Osteoblast (primary cell): ENCODE measurements around the gene PACSIN1. TPM values are rescaled to one million over a fixed set of nuclear protein-coding genes. Genes with fewer than 3 reads are reported as not detected.
"Not testable (repeated sequence)": the region's sequence is repeated elsewhere in the genome, so short reads cannot be mapped to it uniquely, and the experiment has no call there.

Experiments
- DNase-seq: peaks from one replicate; pipeline ENCODE4 v3.0.0; 2011; ENCODE audit warnings: low spot score, mixed read lengths; ENCODE audit not compliant: insufficient read length; ENCODE audit errors: missing footprints
- H2AFZ ChIP-seq: 2 replicates; pipeline ENCODE4 v1.6.0; 2011; ENCODE audit warnings: mild to moderate bottlenecking, low read length
- H3K27ac ChIP-seq: 2 replicates; pipeline ENCODE4 v1.5.1; 2011; ENCODE audit warnings: mild to moderate bottlenecking, low read depth, low read length, moderate library complexity
- H3K27me3 ChIP-seq: 2 replicates; pipeline ENCODE4 v1.6.0; 2012; ENCODE audit warnings: mild to moderate bottlenecking, control low read depth, inconsistent platforms, low read length, moderate library complexity; ENCODE audit not compliant: insufficient read depth
- H3K36me3 ChIP-seq: 2 replicates; pipeline ENCODE4 v1.5.1; 2011; ENCODE audit warnings: mild to moderate bottlenecking, low read length, control low read depth, moderate library complexity; ENCODE audit not compliant: insufficient read depth
- H3K4me1 ChIP-seq: 2 replicates; pipeline ENCODE4 v1.5.1; 2011; ENCODE audit warnings: mild to moderate bottlenecking, low read length, control low read depth, moderate library complexity; ENCODE audit not compliant: insufficient read depth
- H3K4me2 ChIP-seq: 2 replicates; pipeline ENCODE4 v1.6.0; 2011; ENCODE audit warnings: mild to moderate bottlenecking, low read length; ENCODE audit not compliant: insufficient read depth
- H3K4me3 ChIP-seq: fragments of 200-600 bp; sonication (generic); 3 replicates; pipeline ENCODE4 v1.5.1; 2012; ENCODE audit warnings: mild to moderate bottlenecking, low read length, inconsistent platforms; ENCODE audit not compliant: insufficient read depth
- H3K79me2 ChIP-seq: 2 replicates; pipeline ENCODE4 v1.6.0; 2012; ENCODE audit warnings: mild to moderate bottlenecking, low read length, control low read depth, inconsistent platforms; ENCODE audit not compliant: insufficient read depth
- H3K9me3 ChIP-seq: 2 replicates; pipeline ENCODE4 v1.5.1; 2011; ENCODE audit warnings: low read depth, low read length, control low read depth
- H4K20me1 ChIP-seq: 2 replicates; pipeline ENCODE4 v1.6.0; 2012; ENCODE audit warnings: mild to moderate bottlenecking, low read length, control low read depth; ENCODE audit not compliant: insufficient read depth
- CTCF ChIP-seq: IDR thresholded peaks from 2 replicates; pipeline ENCODE4 v1.5.1; 2011; ENCODE audit warnings: mild to moderate bottlenecking, low read depth, low read length, moderate library complexity; ENCODE audit errors: extremely low read depth
- total RNA-seq: library from RNA; depleted of rRNA; stranded (reverse); fragments of >200 nt; gene quantifications from 2 replicates; pipeline ENCODE4 v1.2.3, GENCODE V29; 2012

Gene PACSIN1
- total RNA-seq, 1 donor = not detected

GRCh38 chr6:34476447-34476846 lies 10.6 kb downstream of the PACSIN1 start:
- Histone ChIP-seq H3K36me3 (no peaks in the 10 kb centered on the region), H3K27me3 (no peaks in the 10 kb centered on the region), H3K4me2 (no peak overlapping the region), H4K20me1 (no peaks in the 10 kb centered on the region), H2AFZ (no peak overlapping the region), H3K4me1 (no peaks in the 10 kb centered on the region), H3K27ac (no peak overlapping the region), H3K9me3 (peaks cover 2% of the 10 kb centered on the region), H3K4me3 (no peak overlapping the region), H3K79me2 (no peaks in the 10 kb centered on the region)
- no peak for TF ChIP-seq CTCF
- no peak for DNase-seq

GRCh38 chr6:34476921-34477320 lies 11.0 kb downstream of the PACSIN1 start:
- DNase-seq = no peak
- Histone ChIP-seq H3K9me3 (peaks cover 2% of the 10 kb centered on the region), H3K27me3 (no peaks in the 10 kb centered on the region), H3K4me2 (no peak overlapping the region), H3K4me1 (no peaks in the 10 kb centered on the region), H3K36me3 (no peaks in the 10 kb centered on the region), H4K20me1 (no peaks in the 10 kb centered on the region), H3K79me2 (no peaks in the 10 kb centered on the region), H2AFZ (no peak overlapping the region), H3K27ac (no peak overlapping the region), H3K4me3 (no peak overlapping the region)
- no peak for TF ChIP-seq CTCF

GRCh38 chr6:34478796-34479195 lies 12.9 kb downstream of the PACSIN1 start:
- Histone ChIP-seq H3K4me3 (no peak overlapping the region), H3K4me1 (no peaks in the 10 kb centered on the region), H3K9me3 (peaks cover 2% of the 10 kb centered on the region), H2AFZ (no peak overlapping the region), H3K27me3 (no peaks in the 10 kb centered on the region), H3K27ac (no peak overlapping the region), H3K4me2 (no peak overlapping the region), H4K20me1 (no peaks in the 10 kb centered on the region), H3K79me2 (no peaks in the 10 kb centered on the region), H3K36me3 (no peaks in the 10 kb centered on the region)
- TF ChIP-seq CTCF = no peak
- no peak for DNase-seq

- H3K4me1 ChIP-seq, H3K27ac ChIP-seq, H3K9me3 ChIP-seq, H3K36me3 ChIP-seq, H4K20me1 ChIP-seq, H3K4me2 ChIP-seq, H3K79me2 ChIP-seq, H2AFZ ChIP-seq, H3K4me3 ChIP-seq, DNase-seq, H3K27me3 ChIP-seq: not testable (repeated sequence)
These were observed 17.9 kb downstream of the PACSIN1 start for GRCh38 chr6:34483781-34484180.
